Ureter (tissue), 1 donor: ENCODE results near the gene PDZK1IP1. TPM values are rescaled to one million over a fixed set of nuclear protein-coding genes. Genes with fewer than 3 reads are reported as not detected.
"Not testable (repeated sequence)": the region's sequence is repeated elsewhere in the genome, so short reads cannot be mapped to it uniquely, and the experiment has no call there.

Experiments
- DNase-seq: peaks from one replicate; pipeline ENCODE4 v3.0.0-alpha.2; 2020; ENCODE audit warnings: low spot score
- total RNA-seq: library from RNA; stranded (reverse); gene quantifications from one replicate; pipeline ENCODE4 v1.2.4, GENCODE V29; 2023
- donor health status: DM: yes; HTN: yes; CAD: no.

Gene PDZK1IP1
- total RNA-seq, 1 donor from 2014 or later: 1.9 TPM

DNA sequence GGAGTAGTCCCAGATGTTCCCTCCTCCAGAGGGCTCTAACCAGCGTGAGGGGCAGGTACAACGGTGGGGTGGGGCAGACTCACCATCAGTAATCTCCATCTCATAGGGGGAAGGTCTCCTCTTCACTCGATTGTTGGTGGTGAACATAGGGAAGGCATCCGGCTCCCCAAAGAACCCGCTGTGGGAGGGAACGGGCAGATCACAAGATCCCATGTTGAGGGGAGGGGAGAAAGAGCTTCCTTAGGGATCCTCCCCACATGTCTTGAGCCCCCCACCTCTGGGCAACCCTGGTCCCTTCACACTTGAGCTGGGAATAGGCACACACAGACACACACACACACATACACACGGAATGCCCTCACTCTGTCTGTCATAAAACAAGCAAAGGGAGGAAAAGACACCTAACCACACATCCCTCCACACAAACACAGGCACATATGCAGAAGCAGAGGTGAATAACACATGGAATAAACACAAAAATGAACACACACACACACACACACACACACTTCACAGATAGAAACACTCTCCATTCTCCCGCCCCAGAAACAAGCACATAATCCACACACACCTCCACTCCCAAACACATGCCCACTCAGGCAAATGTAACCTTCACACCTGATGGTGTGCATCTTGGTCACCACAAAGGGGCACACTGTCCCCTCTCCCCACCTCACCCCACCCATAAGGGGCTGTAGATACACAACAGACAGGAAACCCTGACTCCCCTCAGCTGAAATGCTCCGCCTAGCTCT, 34.3 kb upstream of the PDZK1IP1 start:
- no peak for DNase-seq

DNA sequence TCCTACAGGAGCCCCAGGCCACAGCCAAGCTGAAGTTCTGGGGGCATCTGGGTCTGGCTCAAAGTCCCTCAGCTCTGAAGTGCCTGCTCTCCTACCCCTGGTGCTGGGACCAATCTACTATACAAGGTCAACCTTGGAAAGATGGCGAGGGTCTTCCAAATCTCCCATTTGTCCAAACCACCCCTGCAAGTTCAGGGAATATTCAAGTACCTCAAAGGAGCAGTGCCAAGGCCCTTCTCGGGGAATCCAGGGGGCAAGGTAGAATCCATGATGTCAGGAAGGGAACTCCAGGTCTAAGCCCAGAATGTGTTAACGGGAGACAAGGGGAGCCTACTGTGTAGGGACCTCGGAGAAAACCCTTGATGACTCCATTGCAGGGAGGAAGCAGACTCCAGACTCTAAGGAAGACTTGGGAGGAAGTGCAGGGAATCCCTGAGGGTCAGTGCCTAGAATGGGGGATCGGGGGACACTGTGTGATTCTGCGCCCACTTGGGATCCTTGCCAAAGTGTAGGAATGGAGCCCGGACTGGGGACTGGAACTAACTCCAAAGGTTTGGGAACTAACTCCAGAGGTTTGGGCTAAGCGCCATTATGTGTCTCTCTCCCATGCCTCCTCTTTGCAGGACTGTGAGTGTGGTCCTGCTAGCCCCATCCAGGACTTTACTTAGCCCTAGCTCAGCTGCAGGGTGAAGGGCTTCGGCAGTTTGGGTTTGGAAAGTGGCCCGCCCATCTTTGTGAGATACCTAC, 33.5 kb upstream of the PDZK1IP1 start:
- no peak for DNase-seq

DNA sequence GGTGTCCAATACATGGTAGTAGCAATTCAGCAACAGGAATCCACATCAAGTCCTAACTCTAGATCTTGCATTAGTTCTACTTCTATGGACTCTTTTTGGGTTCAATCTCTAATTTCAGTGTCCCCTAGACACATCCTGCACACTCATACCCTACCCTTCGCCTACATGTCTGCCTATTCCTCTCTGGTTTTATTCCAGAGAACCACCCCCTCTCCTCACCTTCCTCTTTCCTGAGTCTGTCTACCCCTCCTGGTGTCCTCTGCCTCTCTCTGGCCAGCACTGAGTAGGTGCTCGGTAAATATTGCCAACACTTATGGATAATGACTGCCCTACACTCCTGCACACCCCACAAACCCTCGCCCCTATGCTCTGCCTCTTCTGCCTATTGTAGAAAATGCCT, 32.6 kb upstream of the PDZK1IP1 start:
- no peak for DNase-seq

DNA sequence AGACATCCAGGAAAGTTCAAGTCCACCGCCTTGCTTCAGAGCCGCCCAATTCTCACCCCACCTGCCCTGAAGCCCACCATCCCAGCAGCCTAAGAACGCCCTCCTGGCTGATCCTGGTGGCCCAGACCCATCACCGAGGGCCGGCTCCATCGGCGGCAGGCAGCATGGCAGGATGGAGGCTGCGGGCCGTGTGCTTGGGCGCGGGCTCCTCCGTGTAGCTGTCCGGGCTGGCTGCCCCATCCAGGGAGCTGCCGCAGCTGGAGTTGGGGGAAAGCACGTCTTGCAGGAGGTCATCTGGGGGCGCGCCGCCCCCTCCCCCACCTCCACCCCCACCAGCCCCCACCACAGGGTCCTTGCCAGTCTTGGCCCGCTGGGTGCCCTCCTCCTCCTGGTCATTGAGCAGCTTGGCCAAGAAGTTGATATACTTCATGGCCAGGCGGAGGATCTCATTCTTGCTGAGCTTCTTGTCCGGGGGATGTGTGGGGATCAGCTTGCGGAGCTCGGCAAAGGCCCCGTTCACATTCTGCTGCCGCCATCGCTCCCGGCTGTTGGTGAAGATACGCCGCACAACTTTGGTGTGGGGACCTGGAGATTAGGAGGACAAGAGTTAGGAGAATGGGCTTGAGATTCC, 29.9 kb upstream of the PDZK1IP1 start:
- no peak for DNase-seq

DNA sequence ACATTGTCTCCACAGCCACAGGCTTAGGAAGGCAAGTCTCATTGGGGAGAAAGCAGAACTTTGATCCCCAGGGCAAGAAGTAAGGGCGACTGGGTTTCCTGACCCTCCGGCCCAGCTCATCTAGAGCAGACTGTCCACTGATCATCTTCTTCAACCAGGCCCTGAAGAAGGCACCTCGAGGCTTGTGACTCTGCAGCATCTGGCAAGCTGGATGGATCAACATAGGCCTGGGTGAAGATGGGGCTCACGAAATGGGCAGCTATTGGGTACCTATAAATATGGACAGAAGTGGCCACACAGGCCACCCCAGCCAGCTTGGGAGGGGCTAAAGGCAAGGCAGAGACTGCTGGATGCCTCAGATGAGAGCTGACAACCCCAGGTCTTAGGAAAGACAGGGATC, 29.2 kb upstream of the PDZK1IP1 start:
- no peak for DNase-seq

DNA sequence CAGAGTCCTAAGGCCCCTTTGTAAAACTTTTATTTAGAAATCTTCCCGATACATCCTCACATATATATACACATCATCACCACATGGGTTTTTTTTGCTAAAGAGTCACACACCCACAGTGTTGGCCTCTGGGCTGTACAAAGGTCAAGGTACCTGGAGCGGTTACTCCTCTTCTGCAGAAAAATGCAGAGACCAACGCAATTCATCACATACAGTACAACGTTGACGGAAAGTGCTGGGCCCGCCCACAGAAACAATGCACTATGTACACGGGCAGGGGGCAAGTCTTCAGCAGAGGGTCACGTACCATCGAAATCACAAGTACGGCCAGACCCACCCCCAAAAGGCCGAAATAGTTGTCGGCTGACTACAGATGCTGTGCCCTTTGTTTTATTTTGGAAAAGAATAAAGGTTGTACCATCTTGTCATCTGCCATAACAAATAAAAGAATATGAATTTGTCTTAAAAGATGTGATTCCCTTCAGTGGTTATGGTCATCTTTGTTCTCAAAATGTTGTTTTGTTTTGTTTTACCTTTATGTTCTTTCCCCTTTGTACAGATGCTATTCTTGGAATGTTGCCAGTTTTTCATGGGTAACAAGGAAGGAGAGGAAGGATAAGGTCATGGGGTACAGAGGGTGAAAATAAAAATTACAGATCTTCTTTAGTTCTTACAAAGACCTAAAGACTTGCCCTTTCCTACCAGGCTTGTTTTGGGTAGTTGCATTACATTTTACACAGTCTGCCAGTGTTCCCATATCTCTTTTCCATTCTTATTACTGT, 26.6 kb upstream of the PDZK1IP1 start:
- no peak for DNase-seq

DNA sequence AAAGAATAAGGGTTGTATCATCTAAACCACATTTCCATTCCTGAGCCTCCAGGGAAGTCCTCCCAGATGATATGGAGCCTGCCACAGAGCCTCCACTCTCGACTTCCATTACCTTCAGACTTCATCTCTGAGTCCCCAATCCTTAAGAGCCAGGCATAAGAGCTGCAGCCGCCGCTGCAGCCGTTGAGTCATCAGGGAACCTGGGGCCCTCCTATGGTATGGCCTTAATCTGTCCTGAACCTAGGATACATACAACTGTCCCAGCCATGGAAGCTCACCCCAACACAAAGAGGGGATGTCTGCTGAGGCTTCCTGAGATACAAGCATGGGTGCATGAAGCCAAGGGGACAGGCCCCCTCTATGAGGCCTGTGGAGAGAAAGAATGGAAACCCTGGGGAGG, 25.9 kb upstream of the PDZK1IP1 start:
- no peak for DNase-seq

DNA sequence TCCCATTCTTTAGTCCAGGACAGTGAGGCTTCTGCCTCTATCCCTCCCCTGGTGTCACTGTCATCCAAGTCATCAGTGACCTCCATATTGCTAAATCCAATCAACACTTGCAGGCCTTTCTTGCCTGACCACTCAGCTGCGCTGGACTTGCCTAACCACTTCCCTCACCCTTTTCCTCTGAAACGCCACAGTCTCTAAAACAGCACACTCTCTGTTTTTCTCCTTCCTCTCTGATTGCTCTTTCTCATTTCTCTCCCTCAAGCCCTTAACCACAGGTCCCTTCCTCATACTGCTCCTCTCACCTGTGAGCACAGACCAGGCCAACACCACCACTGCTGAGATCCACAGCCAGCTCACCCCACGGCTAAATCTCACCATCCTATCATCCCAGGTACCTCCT, 24.7 kb upstream of the PDZK1IP1 start:
- no peak for DNase-seq

DNA sequence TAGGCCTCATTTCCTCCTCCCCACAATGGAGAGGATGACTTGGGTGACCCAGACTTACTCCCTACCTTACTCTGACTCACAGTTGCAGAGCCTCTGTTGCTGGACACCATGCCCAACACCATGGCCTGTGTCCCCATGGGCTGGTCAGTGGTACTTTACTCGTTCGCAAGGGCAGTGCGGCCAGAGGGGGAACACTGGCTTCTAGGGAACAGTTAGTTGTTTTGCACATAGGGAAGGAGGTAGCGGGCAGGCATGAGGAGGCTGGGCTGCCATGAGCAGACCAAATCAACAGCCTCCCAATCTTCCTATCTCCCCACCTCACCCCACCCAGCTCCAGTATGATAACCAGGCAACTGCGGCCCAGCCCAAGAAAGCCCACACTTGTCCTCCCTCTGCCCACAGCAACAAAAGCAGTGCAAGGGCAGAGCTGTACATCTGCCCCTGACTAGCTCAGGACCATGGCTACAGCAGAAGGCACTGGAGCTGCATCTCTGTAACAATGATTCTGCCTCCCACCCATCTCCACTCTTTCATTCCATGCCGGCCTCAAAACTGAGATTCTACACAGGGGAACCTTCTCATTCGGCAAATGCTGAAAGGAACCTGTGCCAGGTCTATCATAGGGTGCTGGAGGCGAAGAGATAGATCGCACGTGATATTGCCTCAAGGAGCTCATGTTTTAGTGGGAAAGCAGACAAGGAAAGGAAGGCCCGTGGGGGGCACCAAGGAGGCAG, 23.6 kb upstream of the PDZK1IP1 start:
- DNase-seq: no peak

DNA sequence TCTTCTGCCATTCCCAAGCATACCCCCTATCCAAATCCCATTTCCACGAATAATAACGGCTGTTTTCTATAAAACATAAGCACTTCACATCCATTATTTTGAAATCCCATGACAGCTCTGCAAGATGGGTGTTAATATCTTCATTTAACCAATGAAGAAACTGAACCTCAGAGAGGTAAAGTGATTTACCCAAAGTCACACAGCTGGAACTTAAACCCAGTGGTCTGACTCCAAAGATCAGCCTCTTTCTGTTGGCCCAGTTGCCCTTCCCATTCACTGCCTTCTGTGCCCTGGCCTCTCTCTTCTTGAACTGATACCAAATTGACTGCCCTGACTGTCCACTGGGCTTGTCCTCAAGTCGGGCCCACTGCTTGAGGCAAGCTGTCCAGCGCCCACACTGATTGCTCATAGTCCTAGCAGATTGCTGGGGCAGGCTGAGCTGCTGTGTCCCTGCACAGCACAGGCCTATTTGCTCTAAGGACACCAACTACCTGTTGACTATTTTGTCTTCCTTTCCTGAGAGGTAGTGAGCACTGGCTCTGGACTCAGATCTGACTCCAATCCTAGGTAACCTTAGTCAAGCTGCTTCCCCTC, 22.9 kb upstream of the PDZK1IP1 start:
- no peak for DNase-seq

DNA sequence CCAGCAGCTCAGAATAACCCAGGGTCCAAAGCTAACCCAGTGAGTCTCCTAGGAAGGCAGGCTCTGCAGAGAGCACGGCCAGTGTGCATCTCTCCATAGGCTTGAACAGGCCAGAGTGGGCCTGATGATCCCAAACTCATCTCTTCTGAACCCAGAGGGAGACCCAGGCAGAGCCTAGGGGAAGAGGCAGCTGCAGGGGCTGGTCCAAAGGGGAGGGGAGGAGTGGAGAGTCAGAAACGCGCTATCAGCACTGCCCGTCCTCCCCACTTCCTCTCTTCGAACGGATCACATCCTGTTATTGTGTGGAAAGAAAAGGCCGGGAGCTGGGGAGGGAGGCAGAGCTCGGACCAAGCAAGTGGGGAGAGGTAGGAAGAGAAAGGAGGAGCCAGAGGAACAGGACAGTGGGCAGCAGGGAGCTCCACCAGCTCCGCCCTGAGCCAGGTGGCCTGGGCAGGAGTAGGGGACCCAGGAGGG, 22.0 kb upstream of the PDZK1IP1 start:
- DNase-seq: no peak

DNA sequence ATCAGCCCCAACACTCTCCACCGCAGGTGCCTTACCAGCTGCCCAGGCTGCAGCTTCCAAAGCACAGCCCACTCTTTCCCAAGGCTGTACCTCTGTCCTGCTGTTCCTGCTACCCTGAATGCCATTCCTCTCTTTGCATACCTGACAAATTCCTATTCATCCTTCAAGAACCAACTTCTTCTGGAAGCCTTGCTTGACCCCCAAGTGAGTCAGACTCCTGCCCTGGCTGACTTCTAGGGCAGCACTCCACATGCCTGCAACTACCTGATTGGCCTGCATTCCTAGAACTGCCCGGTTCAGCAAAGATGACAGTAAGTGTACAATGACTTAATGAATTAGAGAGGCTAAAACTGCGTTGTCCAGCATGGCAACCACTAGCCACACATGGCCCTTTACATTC, 20.8 kb upstream of the PDZK1IP1 start:
- DNase-seq: no peak

DNA sequence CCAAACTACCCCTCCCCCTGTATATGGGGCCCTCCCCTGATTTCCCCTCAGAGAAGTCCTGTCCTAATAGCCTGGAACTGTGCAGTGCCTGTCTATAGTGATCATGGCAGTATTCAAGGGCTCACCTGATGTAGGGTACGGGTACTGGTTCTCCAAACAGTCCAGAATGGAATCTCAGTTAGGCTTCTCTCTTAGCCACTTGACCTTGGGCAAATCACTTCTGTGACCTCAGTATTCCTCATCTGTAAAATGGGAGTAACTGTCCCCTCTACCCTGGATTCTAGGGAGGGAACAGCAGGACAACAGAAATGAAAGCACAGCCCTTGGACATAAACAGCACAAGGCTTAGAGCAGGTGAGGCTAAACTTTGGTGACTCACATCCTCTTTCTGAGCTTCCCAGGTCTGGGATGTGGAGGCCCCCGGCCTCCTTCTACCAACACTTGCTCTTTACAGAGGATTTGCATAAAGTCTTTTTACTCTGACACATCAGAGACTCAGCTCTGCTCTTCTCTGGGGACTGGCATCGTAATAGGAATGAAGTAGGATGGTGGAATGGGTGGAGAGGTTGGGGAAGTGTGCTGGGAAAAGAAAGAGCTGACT, 20.0 kb upstream of the PDZK1IP1 start:
- no peak for DNase-seq

DNA sequence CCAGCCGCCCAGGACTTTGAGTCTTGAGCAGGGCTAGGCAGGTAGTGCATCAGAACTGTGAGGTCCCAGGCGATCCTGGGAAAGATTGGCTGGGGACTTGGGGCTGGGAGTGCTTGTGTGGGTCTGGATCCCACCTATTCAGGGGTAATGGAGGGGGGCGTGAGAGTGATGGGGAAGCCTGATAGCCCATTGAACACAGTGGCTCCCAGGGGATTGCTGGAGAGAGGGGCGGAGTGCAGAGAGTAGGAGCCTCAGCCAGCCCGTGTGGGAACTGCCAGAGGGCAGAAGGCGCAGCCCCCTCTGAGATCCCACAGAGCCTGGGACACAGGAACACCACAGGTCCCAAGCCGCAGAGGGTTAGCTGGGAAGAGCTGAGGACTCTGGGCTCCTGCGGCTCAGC, 19.3 kb upstream of the PDZK1IP1 start:
- DNase-seq: no peak

DNA sequence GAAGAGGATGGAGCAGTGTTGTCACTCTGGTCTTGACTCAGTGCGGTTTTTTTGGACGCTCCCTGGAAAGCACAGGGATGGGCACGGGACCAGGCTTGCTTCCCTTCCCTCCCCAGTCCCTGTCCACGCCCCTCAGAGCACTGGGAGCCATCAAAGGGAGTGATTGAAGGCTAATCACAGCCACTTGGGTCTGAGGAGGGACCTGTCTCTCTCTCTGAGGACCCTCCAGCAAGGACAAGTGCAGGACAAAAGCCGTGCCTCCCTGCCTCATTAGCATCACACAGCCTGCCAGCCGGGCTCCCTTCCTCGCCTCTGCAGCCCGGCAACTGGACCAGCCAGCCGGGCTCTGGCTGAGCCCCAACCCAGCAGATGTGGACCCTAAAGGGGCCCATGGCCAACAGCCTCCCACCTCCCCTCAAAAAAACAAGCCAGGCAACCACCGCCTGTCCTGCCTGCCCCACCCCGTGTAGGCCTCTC, 18.6 kb upstream of the PDZK1IP1 start:
- no peak for DNase-seq

DNA sequence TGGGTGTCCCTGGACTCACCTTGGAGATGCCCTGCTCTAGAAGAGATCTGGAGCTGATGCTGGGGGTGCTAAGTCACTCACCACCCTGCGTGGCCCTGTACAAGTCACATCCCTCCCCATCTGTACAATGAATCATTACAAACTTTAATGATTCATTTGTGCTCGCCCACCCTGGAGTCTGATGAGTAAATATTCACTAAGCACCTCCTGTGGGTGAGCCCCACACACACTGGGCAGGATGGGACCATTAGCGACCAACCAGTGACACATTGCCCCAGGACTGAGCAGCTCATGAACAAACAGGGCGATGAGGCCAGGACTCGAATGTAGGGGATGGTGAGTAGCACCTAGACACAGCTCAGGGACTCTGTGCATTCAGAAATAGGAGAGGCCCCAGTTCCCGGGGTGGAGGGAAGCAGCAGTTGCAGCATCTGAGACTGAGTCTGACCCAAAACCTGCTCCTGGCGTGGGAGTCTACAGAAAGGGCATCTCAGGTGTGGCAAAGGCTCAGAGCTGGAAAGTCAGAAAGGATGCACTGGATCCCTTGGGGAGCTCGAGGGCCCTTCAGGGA, 18.1 kb upstream of the PDZK1IP1 start:
- DNase-seq: no peak

DNA sequence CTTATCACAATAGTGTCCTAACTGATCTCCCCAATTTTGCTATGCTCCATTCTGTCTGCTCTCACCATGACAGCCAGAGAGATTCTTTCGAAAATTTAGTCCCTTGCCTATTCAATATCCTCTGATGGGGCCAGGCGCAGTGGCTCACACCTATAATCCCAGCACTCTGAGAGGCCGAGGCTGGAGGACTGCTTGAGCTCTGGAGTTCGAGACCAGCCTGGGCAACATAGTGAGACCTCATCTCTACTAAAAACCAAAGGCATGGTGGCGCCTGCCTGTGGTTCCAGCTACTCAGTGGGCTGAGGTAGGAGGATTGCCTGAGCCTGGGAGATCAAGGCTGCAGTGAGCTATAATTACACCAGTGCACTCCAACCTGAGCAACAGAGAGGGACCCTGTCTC, 16.1 kb upstream of the PDZK1IP1 start:
- no peak for DNase-seq

DNA sequence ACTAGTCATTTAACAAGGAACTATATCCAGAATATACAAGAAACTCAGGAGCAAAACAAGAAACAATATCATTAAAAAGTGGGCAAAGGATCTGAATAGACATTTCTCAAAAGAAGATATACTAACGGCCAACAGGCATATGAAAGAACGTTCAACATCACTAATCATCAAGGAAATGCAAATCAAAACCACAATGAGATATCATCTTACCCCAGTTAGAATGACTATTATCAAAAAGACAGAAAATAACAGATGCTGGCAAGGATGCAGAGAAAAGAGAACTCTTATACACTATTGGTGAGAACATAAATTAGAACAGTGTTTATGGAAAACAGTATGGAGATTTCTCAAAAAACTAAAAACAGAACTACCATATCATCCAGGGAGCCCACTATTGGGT, 13.7 kb upstream of the PDZK1IP1 start:
- DNase-seq: not testable (repeated sequence)

DNA sequence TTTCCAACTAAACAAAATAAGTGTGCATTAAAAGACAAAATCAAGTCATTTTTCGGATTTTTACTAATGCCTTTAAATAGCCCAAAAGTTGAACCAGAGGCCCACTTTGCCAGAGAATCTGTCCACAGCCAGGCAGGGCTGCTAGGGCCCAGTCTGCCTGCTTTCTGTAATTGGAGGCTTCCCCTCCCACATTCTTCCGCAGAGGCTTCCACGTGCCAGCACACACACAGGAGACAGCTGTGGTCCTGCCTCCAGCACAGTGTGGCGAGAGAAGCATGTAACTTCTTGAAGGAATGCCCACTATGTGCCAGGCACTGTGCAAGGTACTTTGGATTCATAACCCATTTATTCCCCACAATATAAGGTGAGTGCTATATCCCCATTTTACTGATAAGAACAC, 11.3 kb upstream of the PDZK1IP1 start:
- DNase-seq: no peak

DNA sequence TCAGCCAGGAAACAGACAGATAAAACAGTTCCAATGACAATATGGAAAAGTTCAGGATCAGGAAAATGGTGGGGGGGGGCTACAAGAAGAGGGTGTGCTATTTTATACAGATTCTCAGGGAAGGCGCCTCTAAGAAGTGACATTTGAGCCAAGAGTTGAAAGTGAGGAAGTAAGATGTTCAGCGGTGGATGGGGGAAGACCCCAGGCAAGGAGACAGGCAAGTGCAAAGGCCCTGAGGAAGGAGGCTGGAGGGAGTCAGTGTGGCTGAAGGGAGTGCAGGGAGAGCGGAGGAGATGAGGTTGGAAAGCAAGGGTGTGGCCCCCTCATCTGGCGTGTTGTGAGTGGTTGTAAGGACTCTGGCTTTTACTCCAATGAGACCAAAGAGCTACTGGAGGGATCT, 8.4 kb upstream of the PDZK1IP1 start:
- DNase-seq: no peak
